Mesendoderm (in vitro differentiated cells): Measurements from ENCODE around the gene CDHR1.

Experiments used
- DNase-seq: peaks from one replicate; pipeline ENCODE4 v3.0.0; 2013
- H2AK5ac ChIP-seq: 2 replicates; pipeline ENCODE4 v1.6.1; 2013; ENCODE audit warnings: low read length, inconsistent platforms
- H2BK120ac ChIP-seq: 2 replicates; pipeline ENCODE4 v1.6.1; 2013; ENCODE audit warnings: low read depth, mild to moderate bottlenecking, low read length, moderate library complexity, mixed read lengths
- H2BK15ac ChIP-seq: replicated peaks from 2 replicates; pipeline ENCODE4 v1.6.1; 2013; ENCODE audit warnings: low read depth, mild to moderate bottlenecking, moderate library complexity
- H2BK5ac ChIP-seq: 2 replicates; pipeline ENCODE4 v1.6.1; 2013; ENCODE audit warnings: low read length, inconsistent platforms
- H3K18ac ChIP-seq: 2 replicates; pipeline ENCODE4 v1.6.1; 2013; ENCODE audit warnings: mild to moderate bottlenecking, low read length, mixed read lengths
- H3K23ac ChIP-seq: one replicate; pipeline ENCODE4 v1.6.1; 2013; ENCODE audit warnings: low read length
- H3K27ac ChIP-seq: 2 replicates; pipeline ENCODE4 v1.5.1; 2013; ENCODE audit warnings: low read depth, mild to moderate bottlenecking, inconsistent platforms, low read length, moderate library complexity
- H3K27me3 ChIP-seq: 2 replicates; pipeline ENCODE4 v1.6.1; 2013; ENCODE audit warnings: low read length, control low read depth, mild to moderate bottlenecking, inconsistent platforms; ENCODE audit not compliant: insufficient read depth, poor library complexity
- H3K36me3 ChIP-seq: 2 replicates; pipeline ENCODE4 v1.6.1; 2013; ENCODE audit warnings: low read length, inconsistent platforms; ENCODE audit not compliant: control insufficient read depth, insufficient read depth
- H3K4ac ChIP-seq: one replicate; pipeline ENCODE4 v1.6.1; 2013; ENCODE audit warnings: low read depth, mild to moderate bottlenecking, low read length, moderate library complexity
- H3K4me1 ChIP-seq: 2 replicates; pipeline ENCODE4 v1.6.1; 2013; ENCODE audit warnings: low read depth, low read length, inconsistent platforms; ENCODE audit not compliant: control insufficient read depth
- H3K4me2 ChIP-seq: 2 replicates; pipeline ENCODE4 v1.6.1; 2013; ENCODE audit warnings: low read length
- H3K4me3 ChIP-seq: 2 replicates; pipeline ENCODE4 v1.5.1; 2013; ENCODE audit warnings: mild to moderate bottlenecking, low read length
- H3K56ac ChIP-seq: one replicate; pipeline ENCODE4 v1.6.1; 2013; ENCODE audit warnings: low read length
- H3K79me1 ChIP-seq: 2 replicates; pipeline ENCODE4 v1.6.1; 2013; ENCODE audit warnings: low read length, inconsistent platforms
- H3K79me2 ChIP-seq: 2 replicates; pipeline ENCODE4 v1.6.1; 2013; ENCODE audit warnings: mild to moderate bottlenecking, low read length; ENCODE audit not compliant: control insufficient read depth, insufficient read depth
- H3K9ac ChIP-seq: 2 replicates; pipeline ENCODE4 v1.6.1; 2013; ENCODE audit warnings: low read length, inconsistent platforms
- H4K5ac ChIP-seq: one replicate; pipeline ENCODE4 v1.6.1; 2013; ENCODE audit warnings: low read length
- H4K8ac ChIP-seq: one replicate; pipeline ENCODE4 v1.6.1; 2013; ENCODE audit warnings: low read depth, mild to moderate bottlenecking, control low read depth, low read length, moderate library complexity
- WGBS: extraction: QIAGEN DNeasy Blood & Tissue Kit; methylation state at CpG from one replicate; pipeline ENCODE4 v1.1.7; 2013; ENCODE audit warnings: low lambda C conversion rate, missing lambda C conversion rate; ENCODE audit not compliant: insufficient coverage; ENCODE audit errors: extremely low coverage; 5-methylcytosine and 5-hydroxymethylcytosine counted together

The CDHR1 gene

DNA sequence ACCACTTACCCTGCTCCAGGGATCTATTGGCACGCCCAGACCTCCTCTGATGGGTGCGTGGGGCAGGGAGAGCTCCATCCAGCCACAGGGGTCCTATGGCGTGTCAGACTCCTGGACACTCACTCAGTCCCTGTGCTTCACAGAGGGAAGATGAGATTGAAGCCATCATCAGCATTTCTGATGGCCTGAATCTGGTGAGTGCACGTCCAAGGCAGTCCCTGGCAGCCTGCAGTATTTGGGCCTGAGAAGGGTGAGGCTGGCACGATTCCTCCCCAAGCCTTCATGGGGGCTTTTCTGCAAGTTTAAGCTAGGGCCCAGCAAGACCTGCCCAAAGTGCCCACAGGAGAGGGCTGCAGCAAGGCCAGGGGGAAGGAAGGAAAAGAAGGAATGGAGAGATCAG lies 3.3 kb downstream of the CDHR1 start:
- no peaks in the 10 kb centered on the region for H3K4me1 ChIP-seq
- H3K4me3 ChIP-seq: no peak overlapping the region
- H3K4me2 ChIP-seq: no peak overlapping the region
- H3K18ac ChIP-seq: no peak overlapping the region
- no peak overlapping the region for H3K4ac ChIP-seq
- H3K79me1 ChIP-seq: no peaks in the 10 kb centered on the region
- no peaks in the 10 kb centered on the region for H3K79me2 ChIP-seq
- no peak overlapping the region for H2AK5ac ChIP-seq
- no peak overlapping the region for H2BK120ac ChIP-seq
- no peak overlapping the region for H4K5ac ChIP-seq
- H2BK5ac ChIP-seq: no peak overlapping the region
- H3K36me3 ChIP-seq: no peaks in the 10 kb centered on the region
- no peak overlapping the region for H4K8ac ChIP-seq
- no peak overlapping the region for H3K23ac ChIP-seq
- no peak overlapping the region for H2BK15ac ChIP-seq
- H3K27me3 ChIP-seq: peaks cover 18% of the 10 kb centered on the region
- WGBS: no CpG with 5 or more reads among the region's 5 CpGs
- H3K9ac ChIP-seq: no peak overlapping the region
- no peak overlapping the region for H3K27ac ChIP-seq
- no peak for DNase-seq
- H3K56ac ChIP-seq: no peak overlapping the region

DNA sequence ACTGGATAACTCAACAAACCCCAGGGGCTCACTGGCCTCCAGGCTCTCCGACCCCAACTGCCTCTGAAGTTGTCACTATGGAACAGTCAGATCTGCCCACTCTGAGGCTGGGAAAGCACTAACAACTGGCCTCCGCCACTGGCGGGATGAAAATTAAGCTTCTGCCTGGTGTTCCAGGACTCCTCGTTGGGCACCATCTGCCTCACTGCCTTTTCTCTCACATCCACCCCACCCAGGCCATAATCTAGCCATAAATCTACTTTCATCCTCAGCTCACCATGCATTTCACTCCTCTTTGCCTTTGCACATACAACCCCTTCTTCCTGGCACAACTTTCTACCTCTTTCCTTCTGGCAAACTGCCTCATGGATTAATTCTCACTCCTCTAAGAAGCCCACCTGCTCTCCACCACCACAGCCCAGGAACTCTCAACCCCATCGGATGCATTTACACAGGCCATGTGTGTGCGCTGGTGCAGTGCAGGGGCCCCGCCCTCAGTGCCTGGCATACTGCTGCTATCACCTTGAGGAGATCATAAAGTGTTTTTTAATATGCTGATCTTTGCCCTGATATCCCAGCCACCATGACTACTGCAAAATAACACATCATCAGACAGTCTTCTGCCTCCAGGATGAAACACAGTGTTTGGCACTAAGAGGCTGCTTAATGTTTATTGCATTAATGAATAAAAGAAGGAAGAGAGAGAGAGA lies 4.0 kb downstream of the CDHR1 start:
- H3K4me2 ChIP-seq: no peak overlapping the region
- no peak for DNase-seq
- WGBS: no CpG with 5 or more reads among the region's 7 CpGs
- no peak overlapping the region for H3K4ac ChIP-seq
- H2BK15ac ChIP-seq: no peak overlapping the region
- H3K27ac ChIP-seq: no peak overlapping the region
- H4K8ac ChIP-seq: no peak overlapping the region
- no peak overlapping the region for H2BK120ac ChIP-seq
- no peak overlapping the region for H3K18ac ChIP-seq
- peaks cover 18% of the 10 kb centered on the region for H3K27me3 ChIP-seq
- no peak overlapping the region for H2AK5ac ChIP-seq
- H2BK5ac ChIP-seq: no peak overlapping the region
- H3K36me3 ChIP-seq: no peaks in the 10 kb centered on the region
- no peak overlapping the region for H4K5ac ChIP-seq
- H3K23ac ChIP-seq: no peak overlapping the region
- no peak overlapping the region for H3K4me3 ChIP-seq
- H3K56ac ChIP-seq: no peak overlapping the region
- no peak overlapping the region for H3K9ac ChIP-seq
- H3K4me1 ChIP-seq: no peaks in the 10 kb centered on the region
- H3K79me2 ChIP-seq: no peaks in the 10 kb centered on the region
- no peaks in the 10 kb centered on the region for H3K79me1 ChIP-seq

- Histone ChIP-seq H3K36me3 (no peaks in the 10 kb centered on the region), H3K9ac (no peak overlapping the region), H3K56ac (no peak overlapping the region), H3K27ac (no peak overlapping the region), H3K79me2 (no peaks in the 10 kb centered on the region), H2AK5ac (no peak overlapping the region), H2BK5ac (no peak overlapping the region), H3K4me2 (no peak overlapping the region), H3K4me3 (no peak overlapping the region), H3K18ac (no peak overlapping the region), H2BK120ac (no peak overlapping the region), H2BK15ac (no peak overlapping the region), H4K8ac (no peak overlapping the region), H3K4ac (no peak overlapping the region), H3K4me1 (no peaks in the 10 kb centered on the region), H3K27me3 (peaks cover 4% of the 10 kb centered on the region), H3K79me1 (no peaks in the 10 kb centered on the region), H3K23ac (no peak overlapping the region), H4K5ac (no peak overlapping the region)
- no CpG with 5 or more reads among the region's 11 CpGs for WGBS
- DNase-seq: no peak
Measured at GRCh38 chr10:84200537-84201243, 6.4 kb downstream of the CDHR1 start.

GRCh38 chr10:84201244-84201606 lies 6.9 kb downstream of the CDHR1 start:
- H2BK5ac ChIP-seq: no peak overlapping the region
- no peaks in the 10 kb centered on the region for H3K79me2 ChIP-seq
- no peak overlapping the region for H3K23ac ChIP-seq
- no CpG with 5 or more reads among the region's 6 CpGs for WGBS
- no peaks in the 10 kb centered on the region for H3K4me1 ChIP-seq
- H3K36me3 ChIP-seq: no peaks in the 10 kb centered on the region
- no peak overlapping the region for H2BK120ac ChIP-seq
- H3K18ac ChIP-seq: no peak overlapping the region
- H4K8ac ChIP-seq: no peak overlapping the region
- no peak overlapping the region for H2AK5ac ChIP-seq
- no peak overlapping the region for H3K27ac ChIP-seq
- no peak for DNase-seq
- H3K56ac ChIP-seq: no peak overlapping the region
- no peak overlapping the region for H3K4ac ChIP-seq
- no peaks in the 10 kb centered on the region for H3K27me3 ChIP-seq
- no peak overlapping the region for H2BK15ac ChIP-seq
- H3K79me1 ChIP-seq: no peaks in the 10 kb centered on the region
- H4K5ac ChIP-seq: no peak overlapping the region
- H3K4me3 ChIP-seq: no peak overlapping the region
- H3K9ac ChIP-seq: no peak overlapping the region
- no peak overlapping the region for H3K4me2 ChIP-seq

DNA sequence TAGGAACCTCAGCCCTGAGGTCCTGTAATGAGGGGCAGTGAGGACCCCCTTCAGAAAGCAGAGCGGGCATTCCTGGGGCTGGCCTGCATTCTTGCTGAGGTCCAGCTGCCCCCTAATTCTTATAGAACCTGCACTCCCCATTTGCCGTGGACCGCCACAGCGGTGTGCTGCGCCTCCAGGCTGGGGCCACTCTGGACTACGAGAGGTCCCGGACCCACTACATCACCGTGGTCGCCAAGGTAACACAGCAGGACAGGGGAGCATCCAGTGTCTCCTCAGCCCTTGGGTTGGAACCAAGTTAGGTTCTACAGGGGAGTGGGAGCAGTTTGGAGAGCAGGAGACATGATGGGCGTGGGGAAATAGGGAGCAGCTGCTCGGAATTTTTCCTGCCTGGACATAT lies 7.3 kb downstream of the CDHR1 start:
- no CpG with 5 or more reads among the region's 11 CpGs for WGBS

More for the DNA sequence above, 7.3 kb downstream of the CDHR1 start:
- Histone ChIP-seq H3K18ac (no peak overlapping the region), H3K4me3 (no peak overlapping the region), H3K4me2 (no peak overlapping the region), H3K4ac (no peak overlapping the region), H4K8ac (no peak overlapping the region), H2BK5ac (no peak overlapping the region), H2BK15ac (no peak overlapping the region), H2BK120ac (no peak overlapping the region), H3K79me1 (no peaks in the 10 kb centered on the region), H3K27me3 (no peaks in the 10 kb centered on the region), H3K23ac (no peak overlapping the region), H2AK5ac (no peak overlapping the region), H3K36me3 (no peaks in the 10 kb centered on the region), H3K27ac (no peak overlapping the region), H3K4me1 (no peaks in the 10 kb centered on the region), H3K9ac (no peak overlapping the region), H4K5ac (no peak overlapping the region), H3K56ac (no peak overlapping the region), H3K79me2 (no peaks in the 10 kb centered on the region)
- no peak for DNase-seq
